Tibial nerve (tissue), 4 donors: ENCODE data around the gene GSTA2. TPM values are rescaled to one million over a fixed set of nuclear protein-coding genes. Genes with fewer than 3 reads are reported as not detected.

ENCODE experiments used
- DNase-seq, 2 donors: peaks; one replicate each; pipeline ENCODE4 v3.0.0-alpha.2; 2019; ENCODE audit warnings: low spot score in 2 of 2
- H3K27ac ChIP-seq, 4 donors: fragments of 200-600 bp; sonication (generic) in 3 of 4; one replicate each; pipeline ENCODE4 v1.5.1; 2017 to 2019; ENCODE audit warnings: mild to moderate bottlenecking in 1 of 4
- H3K27me3 ChIP-seq, 2 donors: fragments of 200-600 bp; sonication (generic) in 1 of 2; one replicate each; pipeline versions ENCODE4 v1.5.1 to v1.6.0; 2017 to 2019
- H3K36me3 ChIP-seq, 3 donors: fragments of 200-600 bp; sonication (generic); one replicate each; pipeline ENCODE4 v1.5.1; 2018 to 2019
- H3K4me1 ChIP-seq, 4 donors: fragments of 200-600 bp; sonication (generic) in 3 of 4; one replicate each; pipeline ENCODE4 v1.5.1; 2017 to 2019
- H3K4me3 ChIP-seq, 4 donors: fragments of 200-600 bp; sonication (generic) in 3 of 4; one replicate each; pipeline ENCODE4 v1.5.1; 2017 to 2019; ENCODE audit warnings: mild to moderate bottlenecking in 1 of 4, moderate library complexity in 1 of 4
- H3K9me3 ChIP-seq, 4 donors: fragments of 200-600 bp; sonication (generic) in 3 of 4; one replicate each; pipeline ENCODE4 v1.5.1; 2017 to 2019
- CTCF ChIP-seq, 5 experiments: fragments of 200-600 bp in 3 of 5; fragments of 450-650 bp in 2 of 5; sonication (generic) in 3 of 5; IDR thresholded peaks; one replicate each; pipeline ENCODE4 v1.5.1; 2016 to 2019; ENCODE audit warnings: antibody characterized with exemption in 5 of 5, mild to moderate bottlenecking in 3 of 5, moderate library complexity in 2 of 5
- EP300 ChIP-seq, 2 donors: sonication (generic); formaldehyde crosslinking; IDR thresholded peaks; one replicate each; pipeline ENCODE4 v1.6.1; 2017; ENCODE audit warnings: antibody characterized with exemption in 2 of 2, mild to moderate bottlenecking in 1 of 2
- POLR2A ChIP-seq, 2 donors: fragments of 450-650 bp; IDR thresholded peaks; one replicate each; pipeline ENCODE4 v1.6.1; 2017; ENCODE audit warnings: antibody characterized with exemption in 2 of 2, mild to moderate bottlenecking in 2 of 2, moderate library complexity in 2 of 2
- WGBS, 2 donors: methylation state at CpG; one replicate each; pipeline ENCODE4 v1.1.5; 2018; 5-methylcytosine and 5-hydroxymethylcytosine counted together
- total RNA-seq, 4 donors: library from RNA; depleted of rRNA; stranded (reverse); fragments of >200 nt; gene quantifications; one replicate each; pipeline ENCODE4 v1.1.0, GENCODE V29; 2016

The GSTA2 gene
- total RNA-seq, 4 donors from 2014 or later, result not detected

- TF ChIP-seq EP300 (IDR thresholded peaks at IDR 0.05) (no peak), POLR2A (IDR thresholded peaks at IDR 0.05) (no peak), CTCF (IDR thresholded peaks at IDR 0.05) (no peak)
- Histone ChIP-seq H3K27ac (no peak overlapping the region), H3K36me3 (no peaks in the 10 kb centered on the region)
Observed at GRCh38 chr6:52745764-52746201, 17.5 kb downstream of the GSTA2 start.

GRCh38 chr6:52741872-52742271 lies 21.4 kb downstream of the GSTA2 start:
- TF ChIP-seq CTCF (IDR thresholded peaks at IDR 0.05) (no peak), POLR2A (IDR thresholded peaks at IDR 0.05) (no peak), EP300 (IDR thresholded peaks at IDR 0.05) (no peak)
- Histone ChIP-seq H3K27ac (no peak overlapping the region), H3K36me3 (no peaks in the 10 kb centered on the region), H3K4me3 (no peak overlapping the region), H3K4me1 (no peaks in the 10 kb centered on the region), H3K27me3 (no peaks in the 10 kb centered on the region), H3K9me3 (peaks cover 0 to 25% (median 0%) of the 10 kb centered on the region in 4 donors)
- WGBS, 2 donors, result 78 to 93% methylated on average over 1 of the region's 1 CpG
- DNase-seq, result no peak

More at GRCh38 chr6:52745764-52746201, 17.5 kb downstream of the GSTA2 start:
- Histone ChIP-seq H3K4me1 (no peaks in the 10 kb centered on the region), H3K27me3 (no peaks in the 10 kb centered on the region), H3K9me3 (peaks cover 0 to 14% (median 0%) of the 10 kb centered on the region in 4 donors), H3K4me3 (no peak overlapping the region)
- 31 to 41% methylated on average over 1 of the region's 1 CpG for WGBS, 2 donors
- DNase-seq, result no peak

GRCh38 chr6:52739627-52740026 lies 23.6 kb downstream of the GSTA2 start:
- H3K4me1 ChIP-seq, result no peaks in the 10 kb centered on the region
- no peaks in the 10 kb centered on the region for H3K36me3 ChIP-seq
- TF ChIP-seq POLR2A (IDR thresholded peaks at IDR 0.05), result no peak
- TF ChIP-seq EP300 (IDR thresholded peaks at IDR 0.05), result no peak
- TF ChIP-seq CTCF (IDR thresholded peaks at IDR 0.05), result no peak
- peaks cover 0 to 25% (median 0%) of the 10 kb centered on the region in 4 donors for H3K9me3 ChIP-seq
- WGBS, 2 donors, result 88 to 89% methylated on average over 3 of the region's 3 CpGs
- DNase-seq, result no peak
- no peak overlapping the region for H3K27ac ChIP-seq
- H3K4me3 ChIP-seq, result no peak overlapping the region
- no peaks in the 10 kb centered on the region for H3K27me3 ChIP-seq

GRCh38 chr6:52739134-52739533 lies 24.1 kb downstream of the GSTA2 start:
- H3K4me3 ChIP-seq, result no peak overlapping the region
- H3K36me3 ChIP-seq, result no peaks in the 10 kb centered on the region
- no peaks in the 10 kb centered on the region for H3K27me3 ChIP-seq
- 48 to 56% methylated on average over 2 of the region's 2 CpGs for WGBS, 2 donors
- no peak for DNase-seq
- TF ChIP-seq POLR2A (IDR thresholded peaks at IDR 0.05), result no peak
- TF ChIP-seq CTCF (IDR thresholded peaks at IDR 0.05), result no peak
- no peak for TF ChIP-seq EP300 (IDR thresholded peaks at IDR 0.05)
- H3K27ac ChIP-seq, result no peak overlapping the region
- no peaks in the 10 kb centered on the region for H3K4me1 ChIP-seq
- H3K9me3 ChIP-seq, result peaks cover 0 to 25% (median 0%) of the 10 kb centered on the region in 4 donors

- H3K27me3 ChIP-seq, result no peaks in the 10 kb centered on the region
- WGBS, 2 donors, result 93 to 100% methylated on average over 1 of the region's 1 CpG
- no peak for DNase-seq
Observed at GRCh38 chr6:52736145-52736544, 27.1 kb downstream of the GSTA2 start.

GRCh38 chr6:52735071-52735470 lies 28.2 kb downstream of the GSTA2 start:
- 92 to 96% methylated on average over 6 of the region's 6 CpGs for WGBS, 2 donors
- Histone ChIP-seq H3K4me1 (no peaks in the 10 kb centered on the region), H3K9me3 (peaks cover 0 to 8% (median 0%) of the 10 kb centered on the region in 4 donors), H3K4me3 (no peak overlapping the region), H3K27me3 (no peaks in the 10 kb centered on the region), H3K27ac (no peak overlapping the region), H3K36me3 (no peaks in the 10 kb centered on the region)
- TF ChIP-seq EP300 (IDR thresholded peaks at IDR 0.05) (no peak), POLR2A (IDR thresholded peaks at IDR 0.05) (no peak), CTCF (IDR thresholded peaks at IDR 0.05) (no peak)
- DNase-seq, result no peak

More at GRCh38 chr6:52736145-52736544, 27.1 kb downstream of the GSTA2 start:
- Histone ChIP-seq H3K9me3 (peaks cover 0 to 19% (median 0%) of the 10 kb centered on the region in 4 donors), H3K4me3 (no peak overlapping the region), H3K4me1 (no peaks in the 10 kb centered on the region), H3K27ac (no peak overlapping the region), H3K36me3 (no peaks in the 10 kb centered on the region)
- no peak for TF ChIP-seq POLR2A (IDR thresholded peaks at IDR 0.05)
